ENCODE data around the gene PRR4. TPM values are rescaled to one million over a fixed set of nuclear protein-coding genes. Genes with fewer than 3 reads are reported as not detected.

Gene PRR4
- total RNA-seq, 1 experiment from 2014 or later, result 4.3 TPM

DNA sequence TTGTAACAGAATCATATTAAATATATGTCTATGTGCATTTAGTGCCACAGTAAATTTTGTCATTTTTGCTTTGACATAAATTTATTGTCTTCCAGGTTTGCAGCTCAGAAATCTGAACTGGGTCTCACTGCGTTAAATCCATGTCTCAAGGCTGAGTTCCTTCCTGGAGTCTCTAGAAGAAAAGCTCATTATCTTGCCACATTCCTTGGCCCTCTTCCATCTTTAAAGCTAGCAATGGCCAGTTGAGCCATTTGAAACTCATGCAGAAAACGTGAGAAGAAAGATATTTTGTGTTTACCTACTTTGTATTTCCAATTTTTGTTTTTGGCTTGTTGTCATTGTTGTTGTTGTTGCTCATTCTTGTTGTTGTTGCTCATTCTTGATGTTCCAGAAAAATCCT, 24.1 kb upstream of the PRR4 start:
- H3K4ac ChIP-seq (ENCODE audit: low read depth, low read length), result no peak overlapping the region
- H2BK5ac ChIP-seq (ENCODE audit: insufficient read length, low read length), result no peak overlapping the region
- H2BK12ac ChIP-seq (ENCODE audit: insufficient read length, low read depth, low read length), result no peak overlapping the region
- H3K9me3 ChIP-seq (ENCODE audit: control insufficient read depth, low read depth, low read length), result no peaks in the 10 kb centered on the region
- H3K4me2 ChIP-seq (ENCODE audit: insufficient read depth, insufficient read length, low read length), result no peak overlapping the region
- no peaks in the 10 kb centered on the region for H3K4me1 ChIP-seq (ENCODE audit: insufficient read depth, low read length)
- H3K56ac ChIP-seq (ENCODE audit: insufficient read length, low read depth, low read length), result no peak overlapping the region
- H3K27me3 ChIP-seq (ENCODE audit: insufficient read depth, low read length), result no peaks in the 10 kb centered on the region
- H4K8ac ChIP-seq (replicated peaks; ENCODE audit: insufficient read length, low read depth, low read length), result no peak overlapping the region
- H2AFZ ChIP-seq (ENCODE audit: low read length), result no peak overlapping the region
- TF ChIP-seq, protein P1, sequence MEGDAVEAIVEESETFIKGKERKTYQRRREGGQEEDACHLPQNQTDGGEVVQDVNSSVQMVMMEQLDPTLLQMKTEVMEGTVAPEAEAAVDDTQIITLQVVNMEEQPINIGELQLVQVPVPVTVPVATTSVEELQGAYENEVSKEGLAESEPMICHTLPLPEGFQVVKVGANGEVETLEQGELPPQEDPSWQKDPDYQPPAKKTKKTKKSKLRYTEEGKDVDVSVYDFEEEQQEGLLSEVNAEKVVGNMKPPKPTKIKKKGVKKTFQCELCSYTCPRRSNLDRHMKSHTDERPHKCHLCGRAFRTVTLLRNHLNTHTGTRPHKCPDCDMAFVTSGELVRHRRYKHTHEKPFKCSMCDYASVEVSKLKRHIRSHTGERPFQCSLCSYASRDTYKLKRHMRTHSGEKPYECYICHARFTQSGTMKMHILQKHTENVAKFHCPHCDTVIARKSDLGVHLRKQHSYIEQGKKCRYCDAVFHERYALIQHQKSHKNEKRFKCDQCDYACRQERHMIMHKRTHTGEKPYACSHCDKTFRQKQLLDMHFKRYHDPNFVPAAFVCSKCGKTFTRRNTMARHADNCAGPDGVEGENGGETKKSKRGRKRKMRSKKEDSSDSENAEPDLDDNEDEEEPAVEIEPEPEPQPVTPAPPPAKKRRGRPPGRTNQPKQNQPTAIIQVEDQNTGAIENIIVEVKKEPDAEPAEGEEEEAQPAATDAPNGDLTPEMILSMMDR (conservative IDR thresholded peaks at IDR 0.05), result no peak
- no peaks in the 10 kb centered on the region for H3K79me2 ChIP-seq (ENCODE audit: insufficient read depth, low read length)
- Mint-ChIP-seq H3K9me3 (no peaks in the 10 kb centered on the region), H3K4me1 (no peaks in the 10 kb centered on the region), H3K4me3 (no peak overlapping the region), H3K27me3 (ENCODE audit: low read depth) (no peaks in the 10 kb centered on the region), H3K27ac (no peak overlapping the region; a peak in 1 of 7 replicates), H3K36me3 (ENCODE audit: insufficient read depth in 1 of 3, low read depth in 3 of 3) (peaks cover 5 to 16% (median 6%) of the 10 kb centered on the region in 3 experiments; a peak in 5 of 7 replicates)
- no peak overlapping the region for H4K5ac ChIP-seq (ENCODE audit: insufficient read length, low read depth, low read length)
- no peaks in the 10 kb centered on the region for H3K79me1 ChIP-seq (ENCODE audit: insufficient read depth, low read depth, low read length, poor library complexity, severe bottlenecking)
- H3K14ac ChIP-seq (ENCODE audit: insufficient read depth, low read length), result no peak overlapping the region
- WGBS (ENCODE audit: extremely low coverage, insufficient read length, low lambda C conversion rate), result no CpG with 5 or more reads among the region's 2 CpGs
- H3K27ac ChIP-seq (ENCODE audit: insufficient read length, low read depth, low read length), result no peak overlapping the region
- no peak overlapping the region for H3K18ac ChIP-seq (ENCODE audit: insufficient read length, low read depth, low read length)
- no peaks in the 10 kb centered on the region for H3K23me2 ChIP-seq (ENCODE audit: insufficient read length, low read depth, low read length, poor library complexity, severe bottlenecking)
- no peak overlapping the region for H2BK120ac ChIP-seq (ENCODE audit: low read depth, low read length, poor library complexity, severe bottlenecking)
- no peak overlapping the region for H4K91ac ChIP-seq (ENCODE audit: insufficient read length, low read depth, low read length)
- H3K23ac ChIP-seq (ENCODE audit: insufficient read length, low read depth, low read length), result no peak overlapping the region
- H3T11ph ChIP-seq (ENCODE audit: low read length), result no peak overlapping the region
- no peak for DNase-seq
- H2BK20ac ChIP-seq (ENCODE audit: low read depth, low read length, poor library complexity, severe bottlenecking), result no peak overlapping the region
- no peak overlapping the region for H2BK15ac ChIP-seq (ENCODE audit: low read depth, low read length)
- no peak overlapping the region for H3K9ac ChIP-seq (ENCODE audit: extremely low read depth, insufficient read length, low read length)
- no peak overlapping the region for H2AK5ac ChIP-seq (ENCODE audit: insufficient read length, low read length)
- no peaks in the 10 kb centered on the region for H4K20me1 ChIP-seq (ENCODE audit: control insufficient read depth, insufficient read depth, insufficient read length)

Measured in H9 (cell line).